Measurements from ENCODE around the gene MED10. TPM values are rescaled to one million over a fixed set of nuclear protein-coding genes. Genes with fewer than 3 reads are reported as not detected.

The MED10 gene
- total and polyA plus RNA-seq, 9 of the 15 experiments (the other 6 are each of a cell fraction or from before 2014, with no cell fraction given): 23.8 to 83.4 (median 58.8) TPM

GRCh38 chr5:6399980-6400910 is 21.9 kb upstream of the MED10 start:
- Histone ChIP-seq H3K4me1 (replicated peaks in 1 of 2; ENCODE audit: control insufficient read depth in 2 of 2, insufficient read depth in 2 of 2, low read length in 2 of 2) (no peaks in the 10 kb centered on the region; a peak in 2 of 5 replicates), H2AFZ (ENCODE audit: low read depth, low read length) (no peak overlapping the region), H3K4me3 (no peak overlapping the region), H4K20me1 (replicated peaks; ENCODE audit: control insufficient read depth, insufficient read depth, low read length) (0 out of 2 replicates have a peak, but pooled peaks cover 2% of the 10 kb centered on the region), H3K9ac (ENCODE audit: insufficient read depth in 1 of 2, low read depth in 2 of 2, low read length in 2 of 2) (no peak overlapping the region), H3K9me3 (replicated peaks; ENCODE audit: control insufficient read depth, insufficient read depth, low read depth, low read length) (no peaks in the 10 kb centered on the region; the same call in 1 of the 2 replicates), H3K36me3 (ENCODE audit: control insufficient read depth, insufficient read depth, low read length) (no peaks in the 10 kb centered on the region), H3K27ac (ENCODE audit: extremely low read depth, low read depth, low read length) (no peak overlapping the region), H3K79me2 (ENCODE audit: control insufficient read depth, insufficient read depth, low read length) (no peaks in the 10 kb centered on the region), H3K9me1 (ENCODE audit: control insufficient read depth, insufficient read depth, low read length) (no peaks in the 10 kb centered on the region), H3K4me2 (ENCODE audit: insufficient read depth, low read length) (no peak overlapping the region), H3K27me3 (ENCODE audit: control insufficient read depth in 2 of 2, insufficient read depth in 2 of 2, low read length in 2 of 2) (peaks cover 61 to 70% of the 10 kb centered on the region in 2 experiments)
- no peak for TF ChIP-seq ZNF592 (IDR thresholded peaks at IDR 0.05)
- no peak for TF ChIP-seq HDAC8 (tag; IDR thresholded peaks at IDR 0.05)
- no peak for TF ChIP-seq POLR2B (IDR thresholded peaks at IDR 0.05; ENCODE audit: low read depth, partially characterized antibody)
- 0 out of 2 replicates have a peak, but pooled peaks have one; percentile 26 for TF ChIP-seq FOSL1 (tag; conservative IDR thresholded peaks at IDR 0.05)
- TF ChIP-seq SNRNP70 (optimal IDR thresholded peaks at IDR 0.05; ENCODE audit: low read depth, low read length): no peak
- intact Hi-C loops (cut with micrococcal nuclease) (no loop called here), in situ Hi-C loops (cut with MboI) (no loop called here)
- no TSS peak for BruUV-seq (replicated peaks)
- FAIRE-seq (peak; percentile 81), DNase-seq (ENCODE audit: extremely low read depth in 1 of 4, low spot score in 3 of 4) (no peak), ATAC-seq (no peak)
- CTCF ChIA-PET (ENCODE audit: low intra/inter-chr PET ratio): no interaction called here
- 1% methylated on average over 13 of the region's 13 CpGs for WGBS (ENCODE audit: insufficient coverage, low coverage, missing lambda C conversion rate)
- POLR2A ChIA-PET: interaction anchor here (0.6 kb wide), 1 partner anchor 47 kb away, joined by 3 read pairs; no protein-coding TSS in a partner anchor

All from K562 (cell line).